GM06990 (cell line): Measurements from ENCODE around the gene NCF4.

Source experiments
- DNase-seq: peaks from one replicate; pipeline ENCODE4 v3.0.0-alpha.2; 2011; ENCODE audit not compliant: insufficient read length; ENCODE audit errors: extremely low read depth
- H3K27me3 ChIP-seq: replicated peaks from 2 replicates; pipeline ENCODE4 v1.6.0; 2011; ENCODE audit warnings: low read length; ENCODE audit not compliant: control insufficient read depth, insufficient read depth
- H3K36me3 ChIP-seq: 2 replicates; pipeline ENCODE4 v1.5.1; 2011; ENCODE audit warnings: low read length; ENCODE audit not compliant: control insufficient read depth, insufficient read depth
- H3K4me3 ChIP-seq: replicated peaks from 2 replicates; pipeline ENCODE4 v1.5.1; 2011; ENCODE audit warnings: low read depth, mild to moderate bottlenecking, control low read depth, low read length
- TF ChIP-seq, protein P1 (sequence below): IDR thresholded peaks from 2 replicates; pipeline ENCODE4 v1.5.1; 2011; ENCODE audit warnings: low read length, control low read depth, mild to moderate bottlenecking, inconsistent platforms; ENCODE audit not compliant: insufficient read depth, poor library complexity, severe bottlenecking

Gene NCF4

DNA sequence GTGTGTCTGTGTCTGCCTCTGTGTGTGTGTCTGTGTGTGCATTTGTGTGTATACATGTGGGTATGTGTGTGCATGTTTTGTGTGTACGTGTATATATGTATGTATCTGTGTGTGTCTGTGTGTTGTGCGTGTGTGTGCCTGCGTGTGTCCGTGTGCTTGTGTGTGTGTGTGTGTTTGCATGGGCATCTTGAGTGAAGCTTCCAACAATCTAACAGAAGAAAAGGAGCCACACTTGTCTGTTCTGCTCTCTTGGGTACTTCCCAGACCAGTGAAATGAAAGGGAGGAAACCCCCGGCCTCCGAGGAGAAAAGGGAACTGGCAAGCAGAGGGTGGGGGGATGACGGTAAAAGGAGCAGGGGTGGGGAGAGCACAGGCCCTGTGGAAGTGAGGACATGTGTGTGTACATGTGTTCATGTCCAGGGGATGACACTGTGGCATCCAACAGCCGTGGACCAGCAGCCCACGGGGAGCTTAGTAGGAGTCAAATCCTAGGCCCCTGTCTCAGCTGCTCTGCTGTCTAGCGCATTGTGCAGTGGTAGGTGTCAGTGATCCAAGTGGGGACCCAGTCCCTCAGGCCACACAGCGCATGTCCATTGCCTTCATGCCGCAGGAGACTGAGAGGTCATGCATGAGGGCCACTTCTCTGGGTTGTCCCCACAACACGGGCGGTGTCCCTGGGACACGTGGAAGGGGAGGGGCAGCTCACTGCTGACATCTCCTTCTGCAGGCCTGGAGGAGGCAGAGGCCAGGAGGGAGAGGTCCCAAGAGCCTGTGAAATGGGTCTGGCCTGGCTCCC lies 60.7 kb downstream of the NCF4 start:
- TF ChIP-seq, protein P1, sequence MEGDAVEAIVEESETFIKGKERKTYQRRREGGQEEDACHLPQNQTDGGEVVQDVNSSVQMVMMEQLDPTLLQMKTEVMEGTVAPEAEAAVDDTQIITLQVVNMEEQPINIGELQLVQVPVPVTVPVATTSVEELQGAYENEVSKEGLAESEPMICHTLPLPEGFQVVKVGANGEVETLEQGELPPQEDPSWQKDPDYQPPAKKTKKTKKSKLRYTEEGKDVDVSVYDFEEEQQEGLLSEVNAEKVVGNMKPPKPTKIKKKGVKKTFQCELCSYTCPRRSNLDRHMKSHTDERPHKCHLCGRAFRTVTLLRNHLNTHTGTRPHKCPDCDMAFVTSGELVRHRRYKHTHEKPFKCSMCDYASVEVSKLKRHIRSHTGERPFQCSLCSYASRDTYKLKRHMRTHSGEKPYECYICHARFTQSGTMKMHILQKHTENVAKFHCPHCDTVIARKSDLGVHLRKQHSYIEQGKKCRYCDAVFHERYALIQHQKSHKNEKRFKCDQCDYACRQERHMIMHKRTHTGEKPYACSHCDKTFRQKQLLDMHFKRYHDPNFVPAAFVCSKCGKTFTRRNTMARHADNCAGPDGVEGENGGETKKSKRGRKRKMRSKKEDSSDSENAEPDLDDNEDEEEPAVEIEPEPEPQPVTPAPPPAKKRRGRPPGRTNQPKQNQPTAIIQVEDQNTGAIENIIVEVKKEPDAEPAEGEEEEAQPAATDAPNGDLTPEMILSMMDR, result no peak
- H3K27me3 ChIP-seq, result no peaks in the 10 kb centered on the region

DNA sequence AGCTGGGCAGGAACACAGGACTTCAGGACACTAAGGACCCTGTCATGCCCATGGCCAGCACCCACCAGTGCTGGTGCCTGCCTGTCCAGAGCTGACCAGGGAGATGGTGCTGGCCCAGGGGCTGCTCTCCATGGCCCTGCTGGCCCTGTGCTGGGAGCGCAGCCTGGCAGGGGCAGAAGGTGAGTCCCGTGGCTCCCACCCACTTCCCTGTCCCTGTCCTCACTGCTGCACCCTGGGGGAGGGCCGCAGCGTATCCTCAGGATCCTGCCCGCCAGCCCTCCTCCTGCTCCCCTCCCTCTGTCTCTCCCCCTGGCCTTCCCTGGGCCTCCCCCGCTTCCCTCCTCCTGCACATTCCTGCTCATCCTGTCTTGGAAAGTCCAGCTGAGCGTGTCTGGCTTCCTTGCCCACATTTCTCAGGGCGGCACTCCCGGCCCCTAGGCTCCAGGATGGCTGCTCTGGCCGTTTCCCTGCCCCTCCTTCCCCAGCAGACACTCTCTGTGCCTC lies 61.4 kb downstream of the NCF4 start:
- DNase-seq, result no peak
- Histone ChIP-seq H3K27me3 (no peaks in the 10 kb centered on the region), H3K36me3 (peaks cover 30% of the 10 kb centered on the region), H3K4me3 (no peak overlapping the region)
- TF ChIP-seq, protein P1, result no peak

More for the DNA sequence above, 60.7 kb downstream of the NCF4 start:
- H3K4me3 ChIP-seq, result no peak overlapping the region
- peaks cover 25% of the 10 kb centered on the region for H3K36me3 ChIP-seq
- DNase-seq, result peak; percentile 64

DNA sequence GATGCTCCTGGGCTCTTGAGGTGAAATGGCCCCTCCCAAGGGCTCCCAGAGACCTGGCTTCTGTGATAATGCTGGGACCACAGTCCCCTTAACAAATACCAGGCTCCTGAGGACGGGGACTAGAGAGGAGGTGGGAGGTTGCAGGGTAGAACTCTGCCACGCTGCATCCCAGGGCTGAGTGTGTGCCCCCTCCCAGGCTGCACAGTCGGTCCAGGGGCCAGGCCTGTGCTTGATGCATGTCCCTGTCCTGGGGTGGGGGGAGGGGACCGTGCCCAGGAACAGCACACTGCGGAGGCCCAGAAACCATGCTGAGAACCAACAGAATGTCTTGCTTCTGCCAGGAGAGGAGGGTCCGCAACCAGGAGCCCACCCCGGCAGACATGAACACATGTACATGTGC lies 61.9 kb downstream of the NCF4 start:
- Histone ChIP-seq H3K4me3 (no peak overlapping the region), H3K36me3 (peaks cover 33% of the 10 kb centered on the region), H3K27me3 (no peaks in the 10 kb centered on the region)
- TF ChIP-seq, protein P1, result no peak
- DNase-seq, result no peak

DNA sequence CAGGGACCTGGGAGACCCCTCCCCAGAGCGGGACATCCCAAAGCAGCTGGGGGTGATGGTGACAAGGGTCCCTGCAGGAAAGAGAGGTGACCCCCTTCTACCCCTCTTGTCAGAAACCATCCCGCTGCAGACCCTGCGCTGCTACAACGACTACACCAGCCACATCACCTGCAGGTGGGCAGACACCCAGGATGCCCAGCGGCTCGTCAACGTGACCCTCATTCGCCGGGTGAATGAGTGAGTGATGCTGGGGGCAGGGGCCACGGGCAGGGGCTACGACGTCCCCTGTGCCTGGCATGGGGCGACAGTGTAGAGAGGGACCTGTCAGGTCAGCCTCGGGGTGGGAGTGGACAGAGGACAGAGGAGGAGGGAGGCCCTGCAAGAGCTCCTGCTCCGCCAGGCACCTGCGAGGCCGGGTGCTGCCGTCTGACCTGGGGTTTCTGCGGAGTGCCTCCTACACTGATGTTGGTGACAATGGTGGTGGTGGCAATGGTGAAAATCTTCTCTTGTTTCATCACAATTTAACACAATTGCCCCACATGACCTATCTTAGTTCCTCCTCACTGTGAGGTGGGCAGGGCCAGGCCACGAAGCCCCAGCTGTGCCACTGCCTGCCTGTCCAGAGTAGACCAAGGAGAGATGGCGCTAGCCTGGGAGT lies 62.5 kb downstream of the NCF4 start:
- H3K36me3 ChIP-seq, result peaks cover 35% of the 10 kb centered on the region
- TF ChIP-seq, protein P1, result no peak
- DNase-seq, result no peak
- H3K27me3 ChIP-seq, result no peaks in the 10 kb centered on the region
- no peak overlapping the region for H3K4me3 ChIP-seq

DNA sequence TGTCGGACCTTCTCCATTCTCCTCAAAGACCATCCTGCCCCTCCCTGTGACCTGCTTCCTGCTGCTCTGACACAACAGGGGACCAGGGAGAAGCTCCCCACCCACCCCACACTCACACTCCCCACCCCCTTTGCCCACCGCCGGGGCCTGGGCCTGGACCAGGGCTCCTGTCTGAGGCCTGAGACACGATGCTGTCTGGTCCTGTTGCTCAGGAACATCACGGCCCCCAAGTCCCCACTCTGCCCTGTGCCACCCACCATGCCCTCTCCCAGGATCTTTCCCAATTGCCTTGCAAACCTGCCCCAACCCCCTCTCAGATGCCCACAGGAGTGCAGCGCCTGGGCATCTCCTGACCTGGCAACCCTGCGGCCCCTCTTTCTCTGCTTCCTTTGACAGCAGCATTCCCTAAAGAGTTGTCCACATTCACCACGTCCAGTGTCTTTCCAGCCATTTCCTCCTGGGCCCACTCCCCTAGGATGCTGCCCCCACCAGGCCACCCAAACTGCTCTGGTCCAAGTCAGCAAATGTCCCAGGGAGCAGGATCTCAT lies 63.4 kb downstream of the NCF4 start:
- Histone ChIP-seq H3K36me3 (peaks cover 38% of the 10 kb centered on the region), H3K27me3 (no peaks in the 10 kb centered on the region), H3K4me3 (no peak overlapping the region)
- no peak for DNase-seq
- TF ChIP-seq, protein P1, result no peak
